HepG2 (cell line): Measurements from ENCODE around the gene COQ5. TPM values are rescaled to one million over a fixed set of nuclear protein-coding genes. Genes with fewer than 3 reads are reported as not detected.

Source experiments
- CAMTA2 ChIP-seq: sonication (generic); formaldehyde crosslinking; IDR thresholded peaks from 2 replicates; pipeline ENCODE4 v1.4.0; 2020; ENCODE audit warnings: mild to moderate bottlenecking, missing genetic modification reagents, borderline replicate concordance
- IKZF4 ChIP-seq: sonication (generic); formaldehyde crosslinking; IDR thresholded peaks from 2 replicates; pipeline ENCODE4 v1.5.1; 2020; ENCODE audit warnings: borderline replicate concordance, mild to moderate bottlenecking, low read depth, missing genetic modification reagents; ENCODE audit errors: not compliant biosample characterization
- LRRFIP1 ChIP-seq: sonication (generic); formaldehyde crosslinking; conservative IDR thresholded peaks from 2 replicates; pipeline ENCODE4 v1.4.0; 2020; ENCODE audit warnings: missing genetic modification reagents
- NBN ChIP-seq: fragments of 450-650 bp; conservative IDR thresholded peaks from 2 replicates; pipeline ENCODE4 v1.6.1; 2017
- NKX3-1 ChIP-seq: sonication (generic); formaldehyde crosslinking; IDR thresholded peaks from 2 replicates; pipeline ENCODE4 v1.5.0; 2020; ENCODE audit warnings: missing genetic modification reagents
- NR1H2 ChIP-seq: sonication (generic); formaldehyde crosslinking; IDR thresholded peaks from 2 replicates; pipeline ENCODE4 v1.8.1; 2022; ENCODE audit warnings: low read depth, missing genetic modification reagents, borderline replicate concordance
- PRPF4 ChIP-seq: fragments of 200-400 bp; formaldehyde crosslinking; IDR thresholded peaks from 2 replicates; pipeline ENCODE4 v1.6.1; 2016; ENCODE audit warnings: low read length, low read depth; ENCODE audit not compliant: poor library complexity, severe bottlenecking
- PTBP1 ChIP-seq: fragments of 200-400 bp; formaldehyde crosslinking; IDR thresholded peaks from 2 replicates; pipeline ENCODE4 v1.6.1; 2018; ENCODE audit warnings: low read length, low read depth; ENCODE audit not compliant: poor library complexity, severe bottlenecking
- RFX3 ChIP-seq: IDR thresholded peaks from 2 replicates; pipeline ENCODE4 v1.6.1; 2016; ENCODE audit warnings: missing biosample characterization, missing genetic modification reagents
- SP1 ChIP-seq, 2 experiments: fragments of 450-650 bp in 1 of 2; sonication (generic) in 1 of 2; formaldehyde crosslinking in 1 of 2; IDR thresholded peaks; 2 replicates each; pipeline versions ENCODE4 v1.4.0 to v1.6.1; 2016 to 2020; ENCODE audit warnings: missing genetic modification reagents in 1 of 2
- SP2 ChIP-seq: sonication (generic); formaldehyde crosslinking; IDR thresholded peaks from 2 replicates; pipeline ENCODE4 v1.5.1; 2020; ENCODE audit warnings: mild to moderate bottlenecking, missing genetic modification reagents
- SRSF9 ChIP-seq: fragments of 200-400 bp; formaldehyde crosslinking; IDR thresholded peaks from 2 replicates; pipeline ENCODE4 v1.6.1; 2018; ENCODE audit warnings: borderline replicate concordance, mild to moderate bottlenecking, low read depth, low read length; ENCODE audit not compliant: insufficient read depth, poor library complexity, severe bottlenecking
- ZBTB7A ChIP-seq: sonication (generic); formaldehyde crosslinking; IDR thresholded peaks from 2 replicates; pipeline ENCODE4 v1.8.0; 2022; ENCODE audit warnings: mild to moderate bottlenecking, missing genetic modification reagents
- ZEB1 ChIP-seq: IDR thresholded peaks from 2 replicates; pipeline ENCODE4 v1.6.1; 2012; ENCODE audit warnings: mild to moderate bottlenecking, low read depth, inconsistent platforms; ENCODE audit not compliant: insufficient replicate concordance
- ZFAT ChIP-seq: sonication (generic); formaldehyde crosslinking; conservative IDR thresholded peaks from 2 replicates; pipeline ENCODE4 v1.8.1; 2023; ENCODE audit warnings: missing genetic modification reagents, inconsistent platforms
- ZNF121 ChIP-seq: sonication (generic); formaldehyde crosslinking; IDR thresholded peaks from 2 replicates; pipeline ENCODE4 v1.5.0; 2020; ENCODE audit warnings: mild to moderate bottlenecking, missing genetic modification reagents
- ZNF337 ChIP-seq: sonication (generic); formaldehyde crosslinking; IDR thresholded peaks from 2 replicates; pipeline ENCODE4 v1.5.1; 2020; ENCODE audit warnings: missing genetic modification reagents, low read depth, mild to moderate bottlenecking, borderline replicate concordance
- ZNF34 ChIP-seq: sonication (generic); formaldehyde crosslinking; IDR thresholded peaks from 2 replicates; pipeline ENCODE4 v1.4.0; 2020; ENCODE audit warnings: mild to moderate bottlenecking, missing genetic modification reagents, borderline replicate concordance
- ZNF513 ChIP-seq: sonication (generic); formaldehyde crosslinking; conservative IDR thresholded peaks from 2 replicates; pipeline ENCODE4 v1.5.0; 2020; ENCODE audit warnings: missing genetic modification reagents
- ZNF619 ChIP-seq: sonication (generic); formaldehyde crosslinking; IDR thresholded peaks from 2 replicates; pipeline ENCODE4 v1.4.0; 2020; ENCODE audit warnings: mild to moderate bottlenecking, missing genetic modification reagents
- ZNF660 ChIP-seq: sonication (generic); formaldehyde crosslinking; IDR thresholded peaks from 2 replicates; pipeline ENCODE4 v1.5.1; 2020; ENCODE audit warnings: mild to moderate bottlenecking, low read depth, missing genetic modification reagents, borderline replicate concordance
- ZSCAN29 ChIP-seq: sonication (generic); formaldehyde crosslinking; conservative IDR thresholded peaks from 2 replicates; pipeline ENCODE4 v1.4.0; 2020; ENCODE audit warnings: mild to moderate bottlenecking, missing genetic modification reagents
- polyA plus RNA-seq, 8 experiments: library from polyadenylated mRNA; depleted of rRNA in 3 of 8; stranded (reverse) in 7 of 8; unstranded in 1 of 8; fragments of >200 nt; fragmentation: Illumina TruSeq in 4 of 8; extraction: Trizol in 4 of 8; gene quantifications; 2 replicates each; pipeline versions ENCODE4 v1.2.1 to v1.2.3, GENCODE V29; 2011 to 2016; ENCODE audit warnings: low read depth in 4 of 8, missing spikeins in 1 of 8, mixed read lengths in 1 of 8; ENCODE audit not compliant: insufficient read depth in 1 of 8
- total RNA-seq, 5 experiments: library from RNA; depleted of rRNA; stranded (reverse); fragments of >200 nt; fragmentation: Illumina TruSeq; extraction: Trizol; gene quantifications; 2 replicates each; pipeline ENCODE4 v1.2.3, GENCODE V29; 2016; ENCODE audit warnings: low read depth in 1 of 5
- TF ChIP-seq, protein P1 (sequence below): sonication (generic); formaldehyde crosslinking; IDR thresholded peaks from 2 replicates; pipeline ENCODE4 v1.8.1; 2023; ENCODE audit warnings: mild to moderate bottlenecking, moderate library complexity, missing genetic modification reagents
- TF ChIP-seq, protein P2 (sequence below): IDR thresholded peaks from 2 replicates; pipeline ENCODE4 v1.6.1; 2016; ENCODE audit warnings: control low read depth

Gene COQ5
- total and polyA plus RNA-seq, 2 of the 13 experiments (the other 11 are each of a cell fraction or from before 2014, with no cell fraction given), result 36.4 to 41.5 TPM

- TF ChIP-seq NBN (no peak), ZNF619 (CRISPR knock-in tag) (no peak), RFX3 (peak; percentile 97), SRSF9 (no peak), SP1 (IDR thresholded peaks at IDR 0.05) (no peak), SP1 (CRISPR knock-in tag; IDR thresholded peaks at IDR 0.05) (peak; percentile 98), ZSCAN29 (no peak), PRPF4 (no peak), SP2 (CRISPR knock-in tag) (peak; percentile 23; the same call in 1 of the 2 replicates), ZEB1 (no peak), ZNF660 (CRISPR knock-in tag) (no peak), PTBP1 (no peak), ZNF337 (CRISPR knock-in tag) (no peak), ZNF34 (CRISPR knock-in tag) (no peak), IKZF4 (CRISPR knock-in tag) (no peak), NKX3-1 (CRISPR knock-in tag) (no peak), ZNF513 (CRISPR knock-in tag) (no peak), CAMTA2 (CRISPR knock-in tag) (no peak), ZBTB7A (CRISPR knock-in tag) (no peak), ZFAT (CRISPR knock-in tag) (no peak), LRRFIP1 (CRISPR knock-in tag) (no peak), ZNF121 (CRISPR knock-in tag) (no peak), NR1H2 (CRISPR knock-in tag) (no peak)
- TF ChIP-seq, protein P1, sequence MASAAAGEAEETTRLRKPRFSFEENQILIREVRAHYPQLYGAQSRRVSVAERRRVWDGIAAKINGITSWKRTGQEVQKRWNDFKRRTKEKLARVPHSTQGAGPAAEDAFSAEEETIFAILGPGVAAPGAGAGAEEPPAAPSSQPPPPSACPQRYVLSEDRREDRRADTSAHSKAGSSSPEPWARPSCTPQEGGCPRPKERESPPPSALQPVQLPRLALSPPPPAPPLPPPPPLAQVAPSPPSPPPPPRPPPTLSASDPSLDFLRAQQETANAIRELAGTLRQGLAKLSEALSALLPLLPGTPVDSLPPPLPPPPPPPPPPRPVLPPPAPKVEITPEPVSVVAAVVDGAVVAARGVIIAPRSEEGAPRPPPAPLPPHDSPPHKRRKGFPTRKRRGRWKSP (CRISPR knock-in tag), result peak; percentile 59; the same call in 1 of the 2 replicates
- TF ChIP-seq, protein P2, sequence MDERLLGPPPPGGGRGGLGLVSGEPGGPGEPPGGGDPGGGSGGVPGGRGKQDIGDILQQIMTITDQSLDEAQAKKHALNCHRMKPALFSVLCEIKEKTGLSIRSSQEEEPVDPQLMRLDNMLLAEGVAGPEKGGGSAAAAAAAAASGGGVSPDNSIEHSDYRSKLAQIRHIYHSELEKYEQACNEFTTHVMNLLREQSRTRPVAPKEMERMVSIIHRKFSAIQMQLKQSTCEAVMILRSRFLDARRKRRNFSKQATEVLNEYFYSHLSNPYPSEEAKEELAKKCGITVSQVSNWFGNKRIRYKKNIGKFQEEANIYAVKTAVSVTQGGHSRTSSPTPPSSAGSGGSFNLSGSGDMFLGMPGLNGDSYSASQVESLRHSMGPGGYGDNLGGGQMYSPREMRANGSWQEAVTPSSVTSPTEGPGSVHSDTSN (CRISPR knock-in tag), result no peak
Observed at GRCh38 chr12:120495731-120496412, 33.1 kb downstream of the COQ5 start, which contains the start of gene DYNLL1 (continued).
